GM19452 (cell line): ENCODE measurements around the gene ARHGEF25.
A peak's percentile ranks its signal among the peaks of the same experiment; 100 is the strongest.
"Not testable (repeated sequence)": the region's sequence is repeated elsewhere in the genome, so short reads cannot be mapped to it uniquely, and the experiment has no call there.

Source experiments
- ATAC-seq: cut with Tn5 transposase; IDR thresholded peaks from one replicate; pipeline ENCODE4 v1.9.1; 2021; ENCODE audit not compliant: unreplicated experiment

ARHGEF25 gene

GRCh38 chr12:57632958-57633840 lies 22.0 kb downstream of the ARHGEF25 start, which contains the start of gene B4GALNT1:
TSS of gene B4GALNT1 (minus strand) at chr12:57633201. CDS start at chr12:57632132, 1,069 bp downstream.
- ATAC-seq: peak; percentile 83

GRCh38 chr12:57636731-57637130 lies 25.5 kb downstream of the ARHGEF25 start:
- not testable (repeated sequence) for ATAC-seq

DNA sequence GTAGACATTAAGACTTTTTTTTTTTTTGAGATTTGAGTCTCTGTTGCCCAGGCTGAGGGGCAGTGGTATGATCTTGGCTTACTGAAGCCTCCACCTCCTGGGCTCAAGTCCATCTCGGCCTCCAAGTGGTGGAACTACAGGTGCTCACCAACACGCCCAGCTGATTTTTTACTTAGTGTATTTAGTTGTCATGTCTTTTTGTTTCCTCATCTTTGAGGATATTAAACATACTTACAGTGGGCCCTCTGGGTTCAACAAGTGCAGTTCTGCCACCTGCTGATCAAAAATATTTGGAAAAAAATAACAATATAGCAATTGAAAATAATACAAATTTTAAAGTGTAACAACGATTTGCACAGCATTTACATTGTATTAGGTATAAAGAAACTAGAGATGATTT lies 26.1 kb downstream of the ARHGEF25 start:
- no peak for ATAC-seq

DNA sequence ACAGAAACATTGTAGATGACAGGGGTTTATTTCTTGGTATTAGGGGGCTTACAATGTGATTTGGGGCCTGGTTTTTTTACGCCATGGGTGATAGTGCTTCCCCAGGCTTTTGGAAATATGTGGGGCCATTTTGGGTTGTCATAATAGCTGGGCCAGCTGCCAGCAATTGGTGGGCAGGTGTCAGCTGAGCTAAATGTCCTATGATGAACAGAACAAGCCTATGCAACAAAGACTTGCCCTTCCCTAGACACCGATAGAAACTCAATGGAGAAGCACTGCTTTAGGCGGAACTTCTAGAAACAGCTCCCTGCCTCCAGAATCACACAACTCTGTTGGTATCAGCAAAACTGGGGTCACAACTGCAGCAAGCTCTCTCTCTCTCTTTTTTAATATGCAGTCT lies 26.9 kb downstream of the ARHGEF25 start:
- no peak for ATAC-seq

DNA sequence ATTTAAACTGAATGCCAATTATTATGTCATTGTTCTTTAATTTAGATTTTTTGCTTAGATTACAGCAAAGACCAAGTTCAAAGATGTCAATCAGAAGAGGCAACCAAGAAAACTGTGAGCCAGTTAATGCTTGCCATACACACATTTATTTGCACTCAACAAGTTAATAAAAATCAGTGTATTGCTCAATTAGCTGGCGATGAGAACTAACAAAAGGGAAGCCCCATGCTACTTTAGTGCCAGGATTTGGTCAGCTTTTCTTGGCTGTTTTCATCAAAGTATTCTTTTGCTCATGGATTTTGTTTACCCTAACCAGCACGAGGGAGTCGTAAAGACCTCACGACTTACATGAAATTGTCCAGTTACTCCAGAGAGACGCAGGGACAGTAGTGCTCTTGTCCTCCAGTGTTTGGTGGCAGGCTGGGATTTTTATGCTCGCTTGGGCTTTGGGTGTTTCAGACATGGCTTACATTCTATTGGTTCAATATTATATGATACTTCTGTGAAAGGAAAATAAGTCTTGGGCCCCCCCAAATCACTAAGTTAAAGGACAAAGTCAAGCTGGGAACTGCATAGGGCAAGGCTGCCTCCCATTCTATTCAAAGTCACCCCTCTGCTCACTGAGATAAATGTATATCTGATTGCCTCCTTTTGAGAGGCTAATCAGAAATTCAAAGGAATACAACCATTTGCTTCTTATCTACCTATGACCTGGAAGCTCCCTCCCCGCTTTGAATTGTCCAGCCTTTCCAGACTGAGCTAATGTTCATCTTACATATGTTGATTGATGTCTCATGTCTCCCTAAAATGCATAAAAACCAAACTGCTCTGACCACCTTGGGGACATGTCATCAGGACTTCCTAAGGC lies 29.2 kb downstream of the ARHGEF25 start:
- ATAC-seq: no peak

GRCh38 chr12:57641699-57642442 lies 30.6 kb downstream of the ARHGEF25 start:
- ATAC-seq: no peak

GRCh38 chr12:57645990-57646658 lies 34.9 kb downstream of the ARHGEF25 start:
- ATAC-seq: not testable (repeated sequence)

DNA sequence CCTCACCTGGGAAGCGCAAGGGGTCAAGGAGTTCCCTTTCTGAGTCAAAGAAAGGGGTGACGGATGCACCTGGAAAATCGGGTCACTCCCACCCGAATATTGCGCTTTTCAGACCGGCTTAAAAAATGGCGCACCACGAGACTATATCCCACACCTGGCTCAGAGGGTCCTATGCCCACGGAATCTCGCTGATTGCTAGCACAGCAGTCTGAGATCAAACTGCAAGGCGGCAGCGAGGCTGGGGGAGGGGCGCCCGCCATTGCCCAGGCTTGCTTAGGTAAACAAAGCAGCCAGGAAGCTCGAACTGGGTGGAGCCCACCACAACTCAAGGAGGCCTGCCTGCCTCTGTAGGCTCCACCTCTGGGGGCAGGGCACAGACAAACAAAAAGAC lies 35.4 kb downstream of the ARHGEF25 start:
- ATAC-seq: not testable (repeated sequence)

GRCh38 chr12:57654042-57654441 lies 42.8 kb downstream of the ARHGEF25 start:
- ATAC-seq: no peak

- ATAC-seq: no peak
Measured at GRCh38 chr12:57655541-57656240, 44.5 kb downstream of the ARHGEF25 start.

GRCh38 chr12:57656408-57656807 lies 45.2 kb downstream of the ARHGEF25 start:
- ATAC-seq: not testable (repeated sequence)

- ATAC-seq: no peak
Measured at GRCh38 chr12:57657744-57658143, 46.5 kb downstream of the ARHGEF25 start.

DNA sequence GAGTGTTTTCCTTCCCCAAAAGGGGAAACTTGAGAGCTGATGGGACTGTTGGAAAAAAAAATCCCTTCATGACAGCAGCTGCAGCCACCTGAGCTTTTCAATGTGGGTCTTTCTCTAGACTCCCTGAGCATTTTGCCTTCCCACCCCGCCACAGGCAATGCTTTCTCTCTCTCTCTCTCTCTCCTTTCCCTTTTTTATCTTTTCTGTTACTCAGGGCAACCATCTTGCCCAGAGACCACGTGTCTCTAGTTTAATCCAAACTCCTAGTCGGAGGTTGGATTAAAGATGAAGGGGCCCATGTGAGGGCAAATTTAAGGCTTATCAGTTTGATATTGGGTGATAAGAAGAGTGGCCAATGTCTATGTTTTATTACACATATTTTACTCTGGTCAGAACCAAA lies 47.7 kb downstream of the ARHGEF25 start:
- ATAC-seq: no peak

GRCh38 chr12:57661376-57661775 lies 50.1 kb downstream of the ARHGEF25 start:
- ATAC-seq: no peak

GRCh38 chr12:57665066-57665820 lies 54.0 kb downstream of the ARHGEF25 start:
- ATAC-seq: not testable (repeated sequence)
